ENCODE data around the gene LRRC27.
"Not testable (repeated sequence)": the region's sequence is repeated elsewhere in the genome, so short reads cannot be mapped to it uniquely, and the experiment has no call there.

The LRRC27 gene

GRCh38 chr10:132374612-132375011 lies 42.6 kb downstream of the LRRC27 start:
- DNase-seq (ENCODE audit: low read depth): no peak

DNA sequence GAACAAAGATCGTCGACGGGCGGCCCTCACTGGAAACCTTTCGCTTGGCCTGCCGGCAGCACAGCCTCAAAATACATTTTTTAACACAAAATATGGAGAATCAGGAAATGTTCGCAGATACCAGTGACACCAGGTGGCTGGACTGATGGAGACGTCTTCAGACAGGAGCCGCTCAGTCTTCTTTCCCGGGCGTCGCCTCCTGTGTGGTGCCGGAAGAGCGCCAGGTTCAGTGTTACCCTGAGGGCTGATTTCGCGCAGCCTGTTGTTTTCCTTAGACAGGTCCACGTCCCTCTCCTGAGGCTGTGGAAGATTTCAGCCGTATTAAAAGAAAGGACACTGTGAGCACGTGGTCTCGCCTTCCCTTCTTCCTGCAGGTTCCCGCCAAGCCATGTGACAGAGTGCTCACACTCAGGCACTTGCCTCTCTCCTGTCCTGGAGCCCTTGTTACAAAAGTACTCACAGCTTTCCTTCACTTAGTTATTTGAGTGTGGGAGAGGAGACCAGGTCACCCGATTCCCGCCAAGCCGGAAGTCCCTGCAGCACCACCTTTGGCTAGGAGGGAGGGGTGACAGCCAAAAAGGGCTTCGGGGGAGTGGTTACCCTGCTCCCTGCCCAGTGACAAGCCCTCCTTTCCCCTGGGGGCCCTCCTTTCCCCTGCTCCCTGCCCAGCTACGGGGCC lies 43.3 kb downstream of the LRRC27 start:
- DNase-seq (ENCODE audit: low read depth): no peak

- no peak for DNase-seq (ENCODE audit: low read depth)
These were observed 43.9 kb downstream of the LRRC27 start for GRCh38 chr10:132375795-132376297.

DNA sequence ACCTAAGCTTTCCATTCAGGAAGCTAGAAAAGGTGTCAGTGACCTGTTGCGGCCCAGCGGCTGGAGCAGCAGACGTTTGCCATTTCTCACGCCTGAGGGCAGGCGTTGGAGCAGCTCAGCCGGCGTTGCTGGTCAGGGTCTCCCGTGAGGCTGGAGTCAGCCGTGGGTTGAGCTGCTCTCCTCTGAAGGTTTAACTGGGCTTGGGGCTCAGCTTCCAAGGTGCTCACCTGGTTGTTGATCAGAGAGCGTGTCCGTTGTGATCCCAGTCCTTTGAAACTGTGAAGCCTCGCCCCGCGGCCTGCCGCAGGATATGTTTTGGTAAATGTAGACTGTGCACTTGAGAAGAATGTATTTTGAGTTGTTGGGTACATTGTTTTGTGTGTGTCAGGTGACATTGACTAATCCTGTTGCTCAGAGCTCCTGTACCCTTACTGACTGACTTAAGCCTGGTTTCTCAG lies 44.4 kb downstream of the LRRC27 start:
- no peak for DNase-seq (ENCODE audit: low read depth)

- DNase-seq (ENCODE audit: low read depth): no peak
These were observed 45.3 kb downstream of the LRRC27 start for GRCh38 chr10:132377326-132377725.

- not testable (repeated sequence) for DNase-seq (ENCODE audit: low read depth)
These were observed 47.0 kb downstream of the LRRC27 start for GRCh38 chr10:132379026-132379425.

- DNase-seq (ENCODE audit: low read depth): not testable (repeated sequence)
These were observed 49.0 kb downstream of the LRRC27 start for GRCh38 chr10:132380986-132381385.

GRCh38 chr10:132381741-132382140 lies 49.7 kb downstream of the LRRC27 start:
- no peak for DNase-seq (ENCODE audit: low read depth)

DNA sequence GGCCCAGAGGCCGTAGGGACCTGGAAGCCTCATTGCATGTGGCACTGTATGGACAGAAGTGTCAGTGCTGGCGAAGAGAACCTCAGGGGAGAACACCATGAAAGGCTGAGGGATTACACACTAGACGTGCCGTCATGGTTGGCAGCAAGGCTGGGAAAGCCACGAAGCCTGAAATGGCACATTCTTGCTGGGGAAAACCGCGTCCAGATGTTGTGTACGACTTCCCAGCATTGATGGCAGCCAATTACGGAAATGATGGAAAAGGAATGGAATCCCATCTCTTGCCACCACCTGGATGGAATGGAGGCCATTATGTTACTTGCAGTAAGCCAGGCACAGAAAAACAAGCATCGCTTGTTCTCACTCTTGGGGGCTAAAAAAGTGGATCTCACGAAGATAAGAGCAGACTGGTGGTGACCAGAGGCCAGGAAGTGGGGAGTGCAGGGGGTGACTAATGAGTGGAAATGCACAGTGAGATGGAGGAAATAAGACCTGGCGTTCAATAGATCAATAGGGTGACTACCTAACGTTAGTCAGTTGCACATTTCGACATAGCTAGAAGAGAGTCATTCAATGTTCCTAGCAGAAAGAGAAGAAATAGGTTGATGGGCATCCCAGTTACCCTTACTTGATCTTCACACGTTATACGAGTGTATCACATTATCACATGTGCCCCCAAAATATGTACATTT lies 50.4 kb downstream of the LRRC27 start:
- DNase-seq (ENCODE audit: low read depth): no peak

DNA sequence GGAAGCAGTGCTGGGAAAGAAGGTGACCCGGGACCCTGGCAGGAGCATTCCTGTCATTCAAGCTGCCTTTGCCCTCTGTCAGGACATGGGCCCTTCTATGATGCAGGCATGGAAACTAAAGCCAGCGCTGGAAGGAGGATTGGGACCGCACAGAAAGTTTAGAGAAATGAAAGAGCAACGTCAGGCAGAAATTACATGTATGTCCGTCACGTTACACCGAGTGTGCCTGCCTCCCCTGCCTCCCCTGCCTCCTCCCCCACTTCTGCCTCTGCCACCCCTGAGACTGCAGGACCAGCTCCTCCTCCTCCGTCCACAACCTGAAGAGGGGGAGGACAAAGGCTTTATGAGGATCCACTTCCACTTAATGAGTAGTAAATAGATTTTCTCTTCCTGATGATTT lies 51.1 kb downstream of the LRRC27 start:
- DNase-seq (ENCODE audit: low read depth): no peak

DNA sequence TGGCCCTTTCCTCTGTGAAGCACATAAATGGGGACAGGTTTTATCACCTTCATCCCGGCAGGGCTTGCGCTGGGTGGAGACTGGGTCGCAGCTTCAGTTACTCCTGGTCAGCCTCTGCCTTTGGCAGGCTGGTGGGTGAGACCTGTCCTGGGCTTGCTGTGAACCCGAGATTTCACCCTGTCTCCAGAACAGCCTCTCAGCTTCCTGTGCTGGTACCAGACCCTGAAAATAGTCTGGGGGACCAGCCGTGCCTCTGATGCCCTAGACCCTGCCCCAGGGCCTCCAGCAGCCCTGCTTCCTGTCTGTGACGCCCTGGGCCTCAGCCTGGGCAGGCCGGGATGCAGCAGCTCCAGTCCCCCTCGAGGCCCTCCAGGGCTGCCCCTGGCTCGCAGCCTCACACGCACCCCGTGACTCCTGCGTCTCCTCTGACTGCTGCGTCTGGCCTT lies 51.8 kb downstream of the LRRC27 start:
- DNase-seq (ENCODE audit: low read depth): no peak

DNA sequence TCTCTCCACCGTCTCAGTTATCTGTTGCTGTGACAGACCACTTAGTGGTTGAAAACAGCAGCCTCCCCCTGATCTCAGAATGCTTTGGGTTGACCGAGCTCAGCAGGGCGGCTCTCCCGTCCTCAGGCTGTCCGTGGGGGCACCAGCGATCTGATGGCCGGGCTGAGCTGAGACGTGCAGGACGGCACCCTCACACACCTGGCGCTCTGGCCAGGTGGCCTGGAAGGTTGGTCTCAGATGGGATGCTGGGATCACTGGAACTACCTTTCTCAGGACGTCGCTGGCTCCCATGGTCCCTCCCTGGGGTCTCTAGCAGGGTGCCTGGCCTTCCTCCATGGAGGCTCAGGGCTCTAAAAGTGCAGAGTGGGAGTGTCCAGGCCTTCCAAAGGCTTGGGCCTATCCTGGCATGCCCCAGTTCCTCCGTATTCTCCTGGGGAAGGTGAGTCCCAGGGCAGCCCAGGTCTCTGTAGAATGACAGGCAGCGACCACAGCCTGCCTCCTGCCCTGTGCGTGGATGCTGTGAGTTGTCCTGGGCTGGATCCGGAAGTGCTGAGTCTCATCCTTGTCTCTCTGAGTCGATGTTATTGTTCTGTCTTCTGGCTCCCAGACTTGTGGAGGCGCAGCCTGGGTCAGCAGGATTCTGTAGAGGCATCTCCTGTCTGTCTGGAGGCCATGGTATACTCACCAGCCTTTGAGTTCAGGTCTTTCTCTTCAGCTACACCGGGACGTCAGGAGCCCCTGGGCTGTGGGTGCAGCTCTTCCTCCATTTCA lies 52.8 kb downstream of the LRRC27 start:
- no peak for DNase-seq (ENCODE audit: low read depth)

DNA sequence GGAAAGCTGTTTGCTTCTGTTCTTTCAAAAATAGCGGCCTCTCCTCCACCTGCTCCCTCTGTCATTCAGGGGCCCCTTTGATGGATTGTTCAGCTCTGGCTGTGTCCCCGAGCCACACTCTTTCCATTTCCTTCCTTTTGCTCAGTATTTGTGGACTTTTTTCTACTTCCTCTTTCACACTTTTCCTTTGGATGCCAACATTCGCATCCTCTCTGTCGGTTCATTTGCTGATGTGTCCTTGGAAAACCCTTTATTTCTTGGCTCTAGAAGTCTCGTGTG lies 53.3 kb downstream of the LRRC27 start:
- no peak for DNase-seq (ENCODE audit: low read depth)

DNA sequence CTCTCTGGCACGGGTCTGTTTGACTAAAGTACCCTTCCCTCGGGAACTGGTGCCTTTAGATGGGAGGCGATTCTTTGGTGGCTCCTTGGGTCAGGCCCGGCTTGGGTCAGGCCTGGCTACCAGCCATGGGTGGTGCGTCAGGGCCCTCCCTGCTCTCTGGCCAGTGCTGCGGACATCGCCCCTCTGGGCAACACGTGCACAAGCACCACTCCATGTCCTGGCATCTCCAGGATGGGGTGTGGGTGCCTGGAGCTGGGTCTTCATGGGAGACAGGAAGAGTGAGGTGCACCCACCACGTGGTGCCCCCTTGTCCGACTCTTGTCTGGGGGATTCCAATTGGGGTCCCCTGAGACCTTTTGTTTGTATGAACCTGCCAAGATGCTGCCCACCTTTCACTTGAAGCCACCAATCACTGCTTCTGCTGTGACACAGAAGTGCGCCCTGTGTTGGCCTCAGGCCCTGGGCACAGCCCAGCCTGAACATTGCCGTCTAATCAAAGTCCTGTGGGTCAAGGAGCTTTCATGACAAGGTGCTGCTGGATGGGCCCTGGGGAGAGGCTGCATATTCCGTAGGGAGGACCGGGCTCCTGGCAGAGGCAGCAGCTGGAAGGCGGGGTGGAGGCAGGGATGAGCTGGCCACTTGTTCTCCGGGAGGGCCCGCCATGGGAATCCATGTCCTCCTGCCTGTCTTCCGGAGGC lies 53.9 kb downstream of the LRRC27 start:
- no peak for DNase-seq (ENCODE audit: low read depth)

- no peak for DNase-seq (ENCODE audit: low read depth)
These were observed 54.4 kb downstream of the LRRC27 start for GRCh38 chr10:132386419-132386831.

- DNase-seq (ENCODE audit: low read depth): not testable (repeated sequence)
These were observed 54.9 kb downstream of the LRRC27 start for GRCh38 chr10:132386896-132387295.

- DNase-seq (ENCODE audit: low read depth): no peak
These were observed 55.8 kb downstream of the LRRC27 start for GRCh38 chr10:132387764-132388210.

- no peak for DNase-seq (ENCODE audit: low read depth)
These were observed 57.0 kb downstream of the LRRC27 start for GRCh38 chr10:132388891-132389432.

GRCh38 chr10:132389433-132390169 lies 57.6 kb downstream of the LRRC27 start:
- no peak for DNase-seq (ENCODE audit: low read depth)

DNA sequence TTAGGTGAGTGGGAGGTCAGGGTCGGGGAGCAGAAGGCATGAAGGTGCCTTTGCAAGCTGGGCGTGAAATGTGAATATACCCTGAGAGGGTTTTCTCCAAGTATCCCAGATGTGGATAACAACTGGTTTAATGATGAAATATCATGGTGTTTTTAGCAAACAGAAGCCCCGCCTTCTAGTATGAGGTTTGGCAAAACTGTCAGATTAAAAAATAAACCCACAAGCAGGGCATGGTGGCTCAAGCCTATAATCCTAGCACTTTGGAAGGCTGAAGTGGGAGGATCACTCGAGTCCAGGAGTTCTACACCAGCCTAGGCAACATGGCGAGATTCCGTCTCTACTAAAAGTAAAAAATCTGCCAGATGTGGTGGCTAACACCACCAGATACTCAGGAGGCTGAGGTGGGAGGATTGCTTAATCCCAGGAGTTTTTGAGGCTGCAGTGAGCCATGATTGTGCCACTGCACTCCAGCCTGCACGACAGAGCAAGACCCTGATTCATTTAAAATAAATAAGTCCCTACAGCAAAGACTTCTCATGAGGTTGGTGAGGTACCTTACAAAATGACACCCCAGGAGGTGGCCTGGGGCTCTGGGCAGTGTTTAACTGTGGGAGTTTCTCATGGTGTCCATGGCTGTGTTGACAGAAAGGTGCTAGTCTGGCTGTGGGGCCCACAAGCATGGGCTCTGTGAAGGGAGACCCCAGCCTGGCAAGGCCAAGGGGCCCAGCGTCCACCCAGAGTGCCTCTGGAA lies 58.4 kb downstream of the LRRC27 start:
- peak; percentile 33 for DNase-seq (ENCODE audit: low read depth)

Data from amniotic epithelial cell (primary cell).